NOMO-1 treated with DMSO at 0.1 percent for 48 hours (cell line): ENCODE results near the gene POLR1G.
A peak's percentile ranks its signal among the peaks of the same experiment; 100 is the strongest.
"Not testable (repeated sequence)": the region's sequence is repeated elsewhere in the genome, so short reads cannot be mapped to it uniquely, and the experiment has no call there.

ENCODE experiments used
- DNase-seq: peaks from one replicate; lab custom pipeline; 2025; ENCODE audit not compliant: unreplicated experiment; lab: John Stamatoyannopoulos, UW

Gene POLR1G

DNA sequence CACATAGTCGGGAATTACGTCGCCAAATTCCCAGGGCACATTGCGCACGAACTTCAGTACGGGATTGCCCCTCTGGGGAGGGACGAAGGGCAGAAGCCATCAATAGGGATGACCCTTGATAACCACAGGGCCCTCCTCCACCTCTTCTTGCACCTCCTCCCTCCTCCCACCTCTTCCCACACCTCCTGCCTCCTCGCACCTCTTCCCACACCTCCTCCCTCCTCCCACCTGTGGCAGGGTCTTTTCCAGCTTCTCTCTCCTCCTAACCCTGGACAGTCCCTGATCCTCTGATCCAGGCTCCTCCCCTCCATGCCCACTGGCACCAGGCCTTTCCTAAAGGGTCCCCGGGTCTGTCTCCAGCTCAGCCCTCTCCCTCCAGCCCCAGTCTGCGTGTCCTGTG, 13.9 kb downstream of the POLR1G start:
- DNase-seq = no peak

DNA sequence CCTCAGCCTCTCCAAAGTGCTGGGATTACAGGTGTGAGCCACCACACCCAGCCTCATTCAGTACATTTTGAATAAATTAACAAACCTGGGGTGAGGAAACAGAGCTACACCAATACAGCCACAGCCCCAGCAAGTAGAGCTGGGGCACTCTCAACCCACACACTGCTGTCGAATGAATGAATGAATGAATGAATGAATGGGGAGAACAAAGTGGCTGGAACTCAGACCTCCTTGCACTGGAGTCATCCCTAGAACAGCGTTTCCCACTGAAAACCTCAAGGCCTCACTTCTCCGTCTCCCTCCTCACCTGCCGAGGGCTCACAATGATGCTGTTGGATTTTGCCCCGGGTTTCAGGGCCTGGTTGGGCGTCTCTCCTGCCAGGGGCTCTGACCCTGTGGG, 14.4 kb downstream of the POLR1G start:
- no peak for DNase-seq

DNA sequence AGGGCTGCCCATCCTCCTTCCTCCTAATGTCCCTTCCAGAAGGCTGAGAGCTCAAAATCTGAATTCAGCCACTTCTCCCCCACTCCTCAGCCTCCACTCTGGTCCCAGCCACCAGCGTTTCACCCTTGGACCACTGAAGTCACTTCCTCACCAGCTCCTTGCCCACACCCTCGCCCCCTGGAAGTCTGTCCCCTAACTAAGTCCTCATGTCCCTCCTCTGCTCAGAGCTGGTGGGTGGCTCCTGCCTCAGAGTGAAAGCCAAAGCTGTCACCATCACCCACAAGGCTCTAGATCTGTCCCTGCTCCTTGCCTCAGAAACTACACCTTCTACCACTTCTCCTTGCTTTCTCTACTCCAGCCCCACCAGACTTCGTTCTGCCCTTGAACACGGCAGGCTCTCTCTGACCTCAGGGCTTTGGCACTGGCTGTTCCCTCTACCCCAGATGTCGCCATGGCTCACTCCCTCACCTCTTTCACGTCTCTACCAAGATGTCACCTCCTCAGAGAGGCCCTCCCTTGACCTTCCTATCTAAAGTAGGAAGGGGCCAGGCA, 15.6 kb downstream of the POLR1G start:
- no peak for DNase-seq

DNA sequence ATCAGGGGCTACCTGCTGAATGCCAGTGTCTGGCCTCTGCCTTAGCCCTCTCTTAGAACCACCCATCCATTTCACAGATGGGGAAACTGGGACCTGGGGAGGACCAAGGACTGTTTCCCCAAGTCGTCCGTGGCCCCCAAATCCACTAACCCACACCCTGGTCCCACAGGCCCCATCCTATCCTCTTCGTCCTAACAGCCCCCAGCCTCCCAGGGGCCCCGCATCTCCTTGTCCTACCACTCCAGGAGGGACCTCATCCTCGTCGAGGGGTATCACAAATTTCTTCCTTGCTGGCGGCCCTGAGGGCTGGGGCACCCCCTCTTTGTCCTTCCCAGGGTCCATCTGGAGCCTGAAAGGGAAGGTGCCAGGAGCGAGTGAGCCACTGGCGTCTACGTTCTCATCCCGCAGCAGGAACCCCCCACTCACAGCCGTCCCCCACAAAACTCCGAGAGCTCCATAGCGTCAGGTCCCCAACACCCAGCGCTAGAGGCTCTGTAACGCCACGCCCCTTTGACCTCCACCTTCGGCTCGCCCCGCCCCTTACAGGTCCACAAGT, 16.7 kb downstream of the POLR1G start:
- no peak for DNase-seq

DNA sequence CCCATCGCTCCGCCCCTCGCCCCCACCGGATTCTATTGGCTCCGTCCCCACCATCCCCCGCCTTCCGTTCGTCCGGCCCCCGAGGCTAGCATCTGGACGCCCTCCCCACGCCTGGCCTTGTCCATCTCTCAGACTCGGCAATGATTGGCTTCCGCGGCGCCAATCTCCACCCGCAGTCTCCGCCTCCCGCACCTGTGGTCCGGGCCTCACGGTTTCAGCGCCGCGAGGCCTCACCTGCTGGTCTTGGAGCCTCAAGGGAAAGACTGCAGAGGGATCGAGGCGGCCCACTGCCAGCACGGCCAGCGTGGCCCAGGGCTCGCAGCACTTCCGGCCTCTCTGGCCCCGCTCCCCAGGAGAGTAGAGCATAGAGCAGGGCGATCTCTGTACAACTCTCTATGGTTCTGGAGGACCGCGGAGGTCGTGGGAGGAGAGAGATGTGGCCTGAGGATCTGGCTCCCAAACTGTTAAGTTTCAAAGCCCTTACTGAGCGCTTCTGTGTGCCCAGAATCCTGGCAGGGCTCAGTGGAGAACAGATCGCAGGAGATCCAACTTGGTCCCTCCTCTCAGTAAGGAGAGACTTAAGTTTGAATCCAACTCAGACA, 17.2 kb downstream of the POLR1G start, which contains the start of gene ERCC1:
ERCC1 (minus strand) TSS at position 329 of the 602 bp plus-strand sequence. CDS start 543 bp downstream, outside the sequence.
- DNase-seq = peak; percentile 99

DNA sequence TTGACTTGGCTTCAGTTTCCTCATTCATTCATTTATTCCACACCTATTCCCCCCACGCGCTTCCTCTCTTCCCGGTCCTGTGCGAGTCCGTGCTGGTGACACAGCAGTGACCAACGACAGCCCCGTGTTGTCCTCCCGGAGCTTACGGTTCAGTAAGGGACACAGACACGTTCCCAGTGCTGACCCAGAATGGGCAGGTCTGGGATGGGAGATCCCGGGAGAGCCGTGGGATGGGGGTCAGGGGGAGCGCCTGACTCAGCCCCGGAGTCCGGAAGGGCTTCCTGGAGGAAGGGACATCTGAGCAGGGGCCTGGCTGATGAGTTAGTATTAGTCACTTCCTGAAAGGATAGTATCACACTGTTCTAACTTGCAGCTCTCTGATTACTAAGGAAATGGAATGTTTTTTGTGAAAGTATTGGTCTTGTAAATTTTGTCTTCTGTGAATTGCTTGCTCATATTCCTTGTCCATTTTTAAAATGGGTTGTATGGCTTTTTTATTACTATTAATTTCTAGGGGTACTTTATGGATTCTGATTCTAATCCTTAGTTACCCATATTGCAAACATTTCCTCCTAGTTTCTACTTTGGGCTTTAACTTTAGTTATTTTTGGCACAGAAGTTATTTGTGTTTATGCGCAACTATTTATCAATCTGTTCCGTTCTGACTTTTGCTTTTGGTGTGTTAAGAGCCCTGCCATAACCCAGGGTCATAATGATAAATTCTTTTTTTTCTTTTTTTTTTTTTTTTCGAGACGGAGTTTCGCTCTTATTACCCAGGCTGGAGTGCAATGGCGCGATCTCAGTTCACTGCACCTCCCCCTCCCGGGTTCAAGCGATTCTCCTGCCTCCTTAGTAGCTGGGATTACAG, 18.0 kb downstream of the POLR1G start:
- DNase-seq = peak; percentile 81

DNA sequence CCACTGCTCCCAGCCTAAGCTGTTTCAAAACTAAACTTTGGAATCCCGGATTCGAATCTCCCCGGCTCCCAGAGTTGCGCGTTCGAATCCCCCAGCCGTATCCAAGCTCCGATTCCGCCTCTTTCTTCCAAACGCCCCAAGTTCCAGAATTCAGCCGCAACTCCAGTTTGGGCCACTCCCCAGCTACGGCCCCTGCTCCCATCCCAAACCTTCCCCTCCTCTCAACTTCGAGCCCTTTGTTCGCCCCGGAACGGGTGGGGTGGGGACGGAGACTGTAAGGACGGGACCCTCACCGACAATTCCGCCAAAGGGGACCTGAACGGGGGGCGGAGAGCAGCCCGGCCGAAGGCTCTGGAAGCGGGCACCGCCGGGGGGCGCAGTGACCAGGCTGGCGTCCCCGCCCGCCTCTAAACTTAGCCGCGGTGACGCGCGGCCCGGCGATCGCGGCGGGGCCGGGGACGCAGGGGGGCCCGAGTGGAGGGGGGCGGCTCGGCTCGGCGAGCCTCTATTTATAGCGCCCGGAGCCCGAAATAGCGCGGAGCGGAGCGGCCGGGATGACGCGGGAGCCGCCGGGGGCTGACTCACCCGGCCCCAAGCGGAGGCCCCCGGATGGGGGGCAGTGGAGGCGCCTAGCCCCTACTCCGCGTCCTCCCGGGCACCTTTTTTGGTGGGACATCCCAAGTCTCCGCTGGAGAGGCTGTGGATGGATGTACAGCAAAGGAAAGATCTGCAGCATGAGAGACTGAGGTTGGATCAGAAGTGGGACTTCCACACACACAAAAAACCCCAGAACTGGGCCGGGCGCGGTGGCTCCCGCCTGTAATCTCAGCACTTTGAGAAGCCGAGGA, 22.2 kb downstream of the POLR1G start:
- no peak for DNase-seq

DNA sequence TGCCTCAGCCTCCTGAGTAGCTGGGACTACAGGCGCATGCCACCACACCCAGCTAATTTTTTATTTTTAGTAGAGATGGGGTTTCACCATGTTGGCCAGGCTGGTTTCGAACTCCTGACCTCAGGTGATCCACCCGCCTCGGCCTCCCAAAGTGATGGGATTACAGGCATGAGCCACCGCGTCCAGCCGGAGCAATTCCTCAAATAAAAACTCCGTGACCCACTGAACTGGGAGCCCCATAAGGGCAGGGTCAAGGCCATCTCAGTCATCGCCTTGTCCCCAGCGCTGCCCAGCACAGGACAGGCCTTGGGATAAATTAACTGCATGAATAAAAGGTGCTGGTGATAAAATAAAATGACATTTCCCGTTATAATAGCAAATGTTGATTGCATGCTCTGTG, 23.5 kb downstream of the POLR1G start:
- DNase-seq = not testable (repeated sequence)

DNA sequence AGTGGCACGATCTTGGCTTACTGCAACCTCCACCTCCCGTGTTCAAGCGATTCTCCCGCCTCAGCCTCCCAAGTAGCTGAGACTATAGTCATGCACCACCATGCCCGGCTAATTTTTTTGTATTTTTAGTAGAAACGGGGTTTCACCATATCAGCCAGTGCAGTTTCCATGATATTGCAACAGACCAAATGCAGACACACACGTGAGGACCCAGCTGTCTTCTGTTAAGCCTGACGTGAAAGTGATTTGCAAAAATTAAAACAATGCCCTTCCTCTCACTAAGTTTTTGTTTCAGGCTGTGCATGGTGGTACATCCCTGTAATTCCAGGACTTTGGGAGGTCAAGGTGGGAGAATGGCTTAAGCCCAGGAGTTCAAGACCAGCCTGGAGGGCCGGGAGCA, 24.6 kb downstream of the POLR1G start:
- peak; percentile 84 for DNase-seq

DNA sequence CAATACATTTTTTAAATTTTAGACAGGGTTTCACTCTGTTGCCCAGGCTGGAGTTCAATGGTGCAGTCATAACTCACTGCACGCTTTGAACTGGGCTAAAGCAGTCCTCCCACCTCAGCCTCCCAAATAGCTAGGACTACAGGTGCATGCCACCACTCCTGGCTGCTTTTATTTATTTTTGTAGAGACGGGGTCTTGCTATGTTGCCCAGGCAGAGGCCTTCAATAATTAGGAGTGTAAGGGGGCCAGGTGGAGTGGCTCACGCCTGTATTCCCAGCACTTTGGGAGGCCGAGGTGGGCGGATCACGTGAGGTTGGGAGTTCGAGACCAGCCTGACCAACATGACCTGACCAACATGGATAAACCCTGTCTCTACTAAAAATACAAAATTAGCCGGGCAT, 26.1 kb downstream of the POLR1G start:
- DNase-seq = not testable (repeated sequence)

DNA sequence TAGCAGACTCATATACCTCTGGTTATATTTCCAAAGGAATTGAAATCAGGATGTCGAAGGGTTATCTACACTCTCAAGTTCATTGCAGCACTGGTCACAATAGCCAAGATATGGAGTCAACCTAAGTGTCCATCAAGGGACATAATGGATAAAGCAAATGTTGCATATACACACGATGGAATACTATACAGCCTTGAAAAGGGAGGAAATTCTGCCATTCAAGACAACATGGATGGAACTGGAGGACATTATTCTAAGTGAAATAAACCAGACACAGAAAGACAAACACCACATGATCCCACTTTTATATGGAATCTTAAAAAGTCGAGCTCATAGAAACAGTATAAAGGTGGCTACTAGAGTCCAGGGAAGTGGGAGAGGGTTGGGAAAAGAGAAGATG, 30.9 kb downstream of the POLR1G start:
- DNase-seq = no peak

DNA sequence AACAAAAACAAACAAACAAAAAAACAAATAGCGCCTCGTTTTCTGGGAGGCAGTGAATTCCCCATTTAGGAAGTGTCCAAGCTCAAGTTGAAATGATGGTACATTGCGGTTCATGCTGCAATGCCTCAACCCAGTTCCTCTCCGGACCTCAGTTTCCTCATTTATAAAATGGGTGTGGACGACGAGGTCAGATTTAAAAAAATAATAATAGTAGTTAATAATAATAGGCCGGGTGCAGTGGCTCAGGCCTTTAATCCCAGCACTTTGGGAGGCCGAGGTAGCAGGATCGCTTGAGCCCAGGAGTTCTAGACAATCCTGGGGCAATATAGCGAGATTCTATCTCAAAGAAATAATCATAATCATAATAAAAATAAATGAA, 32.7 kb downstream of the POLR1G start:
- DNase-seq = no peak

DNA sequence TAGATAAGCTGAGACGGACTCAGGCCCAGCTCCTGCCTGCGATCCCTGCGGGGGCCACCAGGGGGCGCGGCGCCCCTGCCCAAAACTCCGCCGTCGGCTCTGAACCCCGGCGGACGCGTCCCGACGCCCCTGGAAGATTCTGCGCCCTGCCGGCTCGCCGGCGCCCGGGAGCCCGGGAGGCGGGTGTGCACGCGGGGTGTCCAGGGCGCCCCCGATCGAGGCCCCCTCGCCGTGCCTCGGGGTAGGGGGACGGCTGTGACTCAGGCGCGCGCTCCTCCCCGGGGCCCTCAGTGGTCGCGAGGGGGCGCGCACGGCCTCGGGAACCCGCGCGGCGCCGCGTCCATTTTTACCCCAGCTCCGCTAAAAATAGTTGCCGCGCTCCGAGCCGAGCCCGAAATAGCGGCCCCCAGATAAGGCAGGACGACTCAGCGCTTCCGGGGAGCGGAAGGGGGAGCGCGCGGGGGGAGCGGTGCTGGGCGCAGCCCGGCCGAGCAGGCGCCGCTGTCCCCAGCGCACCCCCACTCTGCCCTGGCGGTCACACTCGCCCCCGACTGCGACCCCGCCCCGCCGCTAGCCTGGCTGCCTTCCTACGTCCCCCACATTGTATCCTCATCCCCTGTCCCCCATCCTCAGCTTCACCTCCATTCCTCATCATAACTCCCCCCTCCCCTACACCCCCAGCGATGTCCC, 33.3 kb downstream of the POLR1G start:
- peak; percentile 64 for DNase-seq

DNA sequence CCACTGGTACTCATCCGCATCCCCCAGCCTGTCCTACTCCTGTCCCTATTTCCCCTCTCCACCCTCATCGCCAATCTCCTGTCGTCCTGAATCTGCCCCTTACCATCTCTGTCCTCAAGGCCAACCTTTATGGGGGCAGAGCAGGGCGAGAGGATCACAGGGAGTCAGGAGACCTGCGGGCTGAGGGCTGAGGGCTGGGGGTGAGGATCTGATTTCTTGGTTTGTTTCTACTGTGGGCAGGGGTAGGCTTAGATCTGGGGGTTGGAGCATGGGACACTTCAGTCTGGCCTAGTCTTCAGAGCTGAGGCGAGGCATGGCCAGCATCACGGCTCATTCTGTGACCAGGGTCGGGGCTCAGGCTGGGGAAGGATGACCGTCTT, 33.8 kb downstream of the POLR1G start:
- DNase-seq = no peak

DNA sequence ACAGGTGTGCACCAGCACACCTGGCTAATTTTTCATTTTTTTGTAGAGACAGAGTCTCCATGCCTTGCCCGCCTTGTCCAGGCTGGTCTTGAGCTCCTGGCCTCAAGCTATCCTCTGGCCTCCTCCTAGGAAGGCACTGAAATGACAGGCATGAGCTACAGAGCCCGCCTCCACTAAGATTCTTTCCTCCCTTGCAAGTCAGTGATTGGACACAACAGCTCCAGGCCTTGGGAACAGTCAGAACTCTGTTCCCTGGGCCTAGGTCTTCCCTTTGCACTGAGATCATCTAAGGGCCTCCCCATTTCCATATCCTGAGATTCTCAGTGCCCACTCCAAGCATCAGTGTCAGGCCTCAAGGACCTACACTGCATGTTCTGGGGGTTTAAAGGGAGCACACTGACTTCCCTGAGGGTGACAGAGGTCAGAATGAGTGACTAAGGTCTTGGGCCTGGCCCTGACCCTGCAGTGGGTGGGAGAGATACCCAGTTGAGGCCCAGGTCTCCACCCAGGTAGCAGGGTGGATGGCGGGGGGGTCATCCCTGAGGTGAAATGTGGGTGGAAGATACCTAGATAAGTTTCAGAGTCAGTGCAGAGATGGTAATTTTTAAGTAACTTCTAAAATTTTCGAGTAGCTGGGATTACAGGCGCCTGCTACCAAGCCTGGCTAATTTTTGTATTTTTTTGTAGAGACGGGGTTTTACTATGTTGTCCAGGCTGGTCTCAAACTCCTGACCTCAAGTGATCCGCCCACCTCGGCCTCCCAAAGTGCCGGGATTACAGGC, 34.6 kb downstream of the POLR1G start:
- no peak for DNase-seq

DNA sequence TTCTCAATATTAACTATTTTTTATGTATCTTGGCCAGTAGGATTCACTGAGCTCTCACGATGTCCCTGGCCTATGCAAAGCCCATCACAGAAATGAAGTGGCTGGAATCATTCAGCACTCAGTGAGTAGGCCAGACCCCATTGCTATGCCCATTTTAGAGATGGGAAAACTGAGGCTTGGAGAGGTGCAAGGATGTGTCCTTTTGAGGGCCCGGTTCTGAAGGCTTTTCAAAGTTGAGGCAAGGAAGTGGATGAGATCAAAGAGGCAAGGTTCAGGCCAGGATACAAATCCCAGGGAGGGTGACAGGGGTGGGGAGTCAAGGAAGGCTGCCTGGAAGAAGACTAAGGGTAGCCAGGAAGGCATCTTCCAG, 35.9 kb downstream of the POLR1G start:
- no peak for DNase-seq

DNA sequence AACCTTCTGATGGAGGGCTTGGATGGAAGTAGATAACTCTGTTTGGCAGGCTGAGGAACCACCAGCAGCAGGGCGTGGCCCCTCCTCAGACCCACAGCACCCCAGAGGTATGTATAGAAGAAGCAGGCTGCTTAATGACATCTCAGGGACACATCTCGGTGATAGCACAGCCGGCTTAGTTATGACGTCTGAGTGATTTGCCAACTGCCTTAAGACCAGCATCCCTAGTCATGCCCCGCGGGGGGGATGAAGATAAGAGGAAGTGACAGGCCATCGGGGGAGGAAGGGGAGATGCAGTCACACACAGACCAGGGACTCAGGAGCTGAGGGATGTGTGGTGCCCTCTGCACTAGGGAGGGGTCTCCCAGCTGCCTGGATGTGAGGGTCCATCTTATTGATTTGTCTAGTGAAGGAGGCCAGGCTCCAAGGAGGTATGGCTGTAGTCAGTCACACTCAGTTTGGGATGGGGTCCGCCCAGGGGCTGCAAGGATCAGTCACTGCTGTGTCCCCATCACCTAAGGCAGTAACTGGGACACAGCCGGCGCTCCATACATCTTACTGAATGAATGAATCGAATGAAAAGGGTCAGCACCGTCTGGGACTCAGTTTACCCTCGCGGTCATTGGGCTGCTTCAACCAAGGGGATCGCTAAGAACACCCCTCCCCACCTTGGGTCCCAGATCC, 36.5 kb downstream of the POLR1G start:
- peak; percentile 91 for DNase-seq

DNA sequence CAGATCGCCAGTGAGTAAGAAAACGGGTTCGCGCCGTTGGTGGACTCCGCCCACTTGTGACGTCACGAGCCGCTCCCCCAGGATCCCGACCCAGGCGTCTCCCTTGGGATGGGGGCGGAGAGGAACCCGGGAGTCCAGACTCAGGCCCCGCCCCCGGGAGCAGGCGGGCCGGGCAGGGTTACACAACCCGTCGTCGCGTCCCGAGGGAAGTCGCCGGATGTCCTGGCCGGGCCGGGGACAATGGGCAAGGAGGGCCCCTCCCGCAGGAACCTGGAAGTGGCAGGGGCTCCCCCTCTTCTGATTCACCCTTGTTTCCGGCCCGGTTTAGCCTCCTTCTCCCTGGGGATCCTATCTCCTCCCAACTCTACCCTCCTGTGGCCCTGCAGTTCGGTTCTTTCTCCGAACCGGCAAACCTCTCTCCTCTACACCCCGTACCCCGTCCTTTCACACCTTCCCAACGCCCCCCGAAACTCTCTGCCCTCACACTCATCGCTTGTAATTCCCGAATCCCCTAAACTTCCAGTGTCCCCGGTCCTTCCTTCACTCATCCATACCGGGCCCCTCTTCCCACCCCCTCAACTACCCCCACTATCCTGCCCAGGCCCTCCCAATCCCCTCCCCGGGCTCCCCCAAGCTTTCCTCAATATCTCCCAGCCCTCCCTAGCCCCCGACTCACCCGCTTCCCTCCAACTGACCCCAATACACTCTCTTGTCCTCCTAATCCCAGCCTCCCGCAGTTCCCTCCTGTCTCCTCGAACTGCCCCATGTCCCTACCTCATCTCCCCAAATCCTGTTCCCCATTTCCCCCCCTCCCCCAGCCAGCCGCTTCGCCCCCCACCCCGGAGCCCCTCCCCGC, 37.2 kb downstream of the POLR1G start:
- DNase-seq = peak; percentile 29
